Measurements from ENCODE around the gene BMP3.

DNA sequence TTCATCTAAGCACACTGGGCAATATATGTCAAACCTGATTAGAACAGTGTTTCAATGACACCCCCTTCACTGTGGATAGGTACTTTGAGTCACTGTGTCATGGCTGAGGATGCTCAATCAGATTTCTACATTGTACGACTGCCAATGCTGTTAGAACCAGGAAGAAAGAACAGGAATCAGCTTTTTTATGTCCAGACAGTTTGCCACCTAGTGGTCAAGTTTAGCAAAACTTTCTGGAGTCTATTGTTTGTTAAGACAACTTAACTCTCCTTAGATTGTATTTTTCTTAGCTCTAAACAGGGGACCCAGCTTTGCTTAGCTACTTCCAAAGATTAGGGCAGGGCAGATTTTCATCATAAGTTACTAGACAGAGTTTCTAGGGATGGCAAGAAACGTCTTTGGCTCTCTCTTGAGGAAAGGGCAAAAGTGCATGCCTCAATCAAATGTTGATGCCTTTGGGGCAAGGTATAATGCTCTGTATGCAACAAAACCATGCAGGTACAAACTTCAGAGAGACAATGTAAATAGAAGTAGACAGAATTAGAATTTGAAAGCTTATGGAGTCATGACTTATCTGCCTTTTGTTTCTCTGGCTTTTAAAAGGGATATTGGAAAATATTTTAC, 40.5 kb upstream of the BMP3 start:
- TF ChIP-seq, protein P1, sequence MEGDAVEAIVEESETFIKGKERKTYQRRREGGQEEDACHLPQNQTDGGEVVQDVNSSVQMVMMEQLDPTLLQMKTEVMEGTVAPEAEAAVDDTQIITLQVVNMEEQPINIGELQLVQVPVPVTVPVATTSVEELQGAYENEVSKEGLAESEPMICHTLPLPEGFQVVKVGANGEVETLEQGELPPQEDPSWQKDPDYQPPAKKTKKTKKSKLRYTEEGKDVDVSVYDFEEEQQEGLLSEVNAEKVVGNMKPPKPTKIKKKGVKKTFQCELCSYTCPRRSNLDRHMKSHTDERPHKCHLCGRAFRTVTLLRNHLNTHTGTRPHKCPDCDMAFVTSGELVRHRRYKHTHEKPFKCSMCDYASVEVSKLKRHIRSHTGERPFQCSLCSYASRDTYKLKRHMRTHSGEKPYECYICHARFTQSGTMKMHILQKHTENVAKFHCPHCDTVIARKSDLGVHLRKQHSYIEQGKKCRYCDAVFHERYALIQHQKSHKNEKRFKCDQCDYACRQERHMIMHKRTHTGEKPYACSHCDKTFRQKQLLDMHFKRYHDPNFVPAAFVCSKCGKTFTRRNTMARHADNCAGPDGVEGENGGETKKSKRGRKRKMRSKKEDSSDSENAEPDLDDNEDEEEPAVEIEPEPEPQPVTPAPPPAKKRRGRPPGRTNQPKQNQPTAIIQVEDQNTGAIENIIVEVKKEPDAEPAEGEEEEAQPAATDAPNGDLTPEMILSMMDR (IDR thresholded peaks at IDR 0.05) = peak in 1 of 3 experiments; percentile 41
- TF ChIP-seq POLR2A (IDR thresholded peaks at IDR 0.05) (no peak), POLR2AphosphoS5 (IDR thresholded peaks at IDR 0.05; ENCODE audit: insufficient read depth in 1 of 2, low read depth in 1 of 2) (no peak)
